ENCODE data around the gene BARD1.

GRCh38 chr2:214782671-214783070, 26.8 kb downstream of the BARD1 start:
- TF ChIP-seq CTCF (IDR thresholded peaks at IDR 0.05) (no peak), POLR2A (IDR thresholded peaks at IDR 0.05; ENCODE audit: low read depth) (no peak), POLR2AphosphoS5 (IDR thresholded peaks at IDR 0.05) (no peak), EP300 (IDR thresholded peaks at IDR 0.05) (no peak)
